Activated CD4-positive, CD25-positive, alpha-beta regulatory T cell treated with anti-CD3 and anti-CD28 coated beads, Interleukin-2, amount 50 U/mL, for 72 hours (primary cell): ENCODE results near the gene NT5C3B.
"Not testable (repeated sequence)": the region's sequence is repeated elsewhere in the genome, so short reads cannot be mapped to it uniquely, and the experiment has no call there.

ENCODE experiments used
- DNase-seq: peaks from one replicate; pipeline ENCODE4 v3.0.0; 2021

Gene NT5C3B

GRCh38 chr17:41781404-41782110, 54.5 kb downstream of the NT5C3B start:
- no peak for DNase-seq

DNA sequence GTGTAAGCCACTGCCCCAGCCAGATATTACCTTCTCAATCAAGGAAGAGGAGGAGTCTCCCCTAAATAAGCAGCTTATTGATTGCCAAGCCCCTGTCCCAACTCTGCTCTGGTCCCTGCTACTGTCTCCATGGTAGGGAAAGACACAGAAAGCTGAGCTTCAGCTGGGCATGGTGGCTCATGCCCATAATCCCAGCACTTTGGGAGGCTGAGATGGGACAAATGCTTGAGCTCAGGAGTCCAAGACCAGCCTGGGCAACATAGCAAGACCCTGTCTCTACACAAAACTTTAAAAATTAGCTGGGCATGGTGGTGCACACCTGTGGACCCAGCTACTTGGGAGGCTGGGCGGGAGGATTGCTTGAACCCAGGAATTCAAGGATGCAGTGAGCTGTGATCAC, 56.1 kb downstream of the NT5C3B start:
- DNase-seq = no peak

- no peak for DNase-seq
These were observed 58.4 kb downstream of the NT5C3B start for GRCh38 chr17:41777574-41778188.

DNA sequence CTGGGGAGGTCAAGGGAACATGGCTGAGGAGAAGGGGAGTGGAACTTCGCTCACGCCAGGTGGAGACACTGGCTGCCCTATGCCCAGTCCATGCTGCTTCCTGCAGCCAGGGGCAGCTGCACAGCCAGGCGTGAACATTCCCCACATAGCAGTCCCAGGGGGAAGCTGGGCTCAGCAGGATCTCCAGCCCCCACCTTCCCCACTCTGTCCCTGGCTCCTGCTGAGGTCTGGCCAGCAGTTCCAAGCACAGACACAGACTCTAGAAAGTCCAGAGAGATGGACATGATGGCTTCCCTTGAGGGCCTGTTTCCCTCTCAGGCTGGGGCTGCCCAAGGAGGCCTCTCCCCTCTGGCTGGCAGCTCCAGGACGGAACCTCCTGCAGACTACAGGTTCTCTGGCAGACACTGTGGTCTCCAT, 58.9 kb downstream of the NT5C3B start:
- DNase-seq = no peak

GRCh38 chr17:41776262-41776900, 59.7 kb downstream of the NT5C3B start:
- not testable (repeated sequence) for DNase-seq

DNA sequence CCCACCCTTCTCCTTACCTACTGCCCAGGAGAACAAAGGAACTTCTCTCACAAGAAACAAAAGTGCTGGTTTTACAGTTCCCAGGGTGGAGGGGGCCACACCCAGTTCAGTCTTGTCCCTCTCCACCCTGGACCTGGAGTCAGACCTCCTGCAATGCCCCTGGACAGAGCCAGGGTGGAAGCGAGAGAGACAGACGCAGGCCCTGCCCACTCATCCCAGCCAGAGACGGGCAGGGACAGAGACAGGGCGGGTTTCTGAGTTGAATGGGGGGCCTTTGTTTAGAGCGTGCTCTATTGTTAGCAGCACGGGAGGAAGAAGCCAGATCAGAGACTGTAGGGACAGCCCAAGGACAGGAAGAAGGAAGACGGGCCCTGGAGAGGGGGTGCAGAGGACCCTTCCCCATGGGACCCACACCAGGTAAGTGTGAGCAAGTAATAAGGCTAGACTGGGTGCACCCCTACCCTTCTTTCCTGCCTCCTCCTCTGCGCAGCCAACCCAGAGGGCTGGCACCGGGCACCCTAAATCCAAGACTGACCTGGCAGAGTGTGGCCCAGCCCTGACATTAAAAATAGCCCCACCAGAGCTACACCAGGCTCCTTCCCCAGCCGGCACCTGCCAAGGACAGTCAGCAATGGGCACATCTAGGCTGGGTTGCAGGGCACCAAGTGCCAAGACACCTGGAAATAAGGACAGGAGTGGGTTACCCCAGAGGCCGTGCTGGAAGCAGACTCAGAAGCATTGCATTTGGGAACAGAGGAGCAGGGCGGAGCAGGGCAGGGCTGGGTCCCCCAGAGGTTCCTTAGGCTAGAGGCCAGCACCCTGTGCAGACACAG, 60.4 kb downstream of the NT5C3B start:
- no peak for DNase-seq
